ENCODE measurements around the gene SOS2.

GRCh38 chr14:50084666-50085065 is 146.7 kb downstream of the SOS2 start:
- TF ChIP-seq CTCF (IDR thresholded peaks at IDR 0.05) (no peak), POLR2A (IDR thresholded peaks at IDR 0.05) (no peak)

Measured in lower leg skin (tissue), 3 donors.